ENCODE data around the gene RBM19.

Gene RBM19

GRCh38 chr12:113842699-113843098, 123.4 kb downstream of the RBM19 start:
- H3F3A ChIP-seq (ENCODE audit: insufficient read depth, low read length): no peaks in the 10 kb centered on the region
- no peak overlapping the region for H3K27ac ChIP-seq (ENCODE audit: low read depth, low read length, poor library complexity, severe bottlenecking)
- TF ChIP-seq EZH2 (IDR thresholded peaks at IDR 0.05; ENCODE audit: borderline replicate concordance, low read length) (no peak), CTCF (IDR thresholded peaks at IDR 0.05; ENCODE audit: low read length) (no peak)
- H2AFZ ChIP-seq (ENCODE audit: low read length): no peak overlapping the region
- H3K27me3 ChIP-seq (ENCODE audit: insufficient read depth, low read length): no peaks in the 10 kb centered on the region
- H3K36me3 ChIP-seq (ENCODE audit: insufficient read depth, low read length): no peaks in the 10 kb centered on the region
- no peaks in the 10 kb centered on the region for H3K9me2 ChIP-seq (ENCODE audit: low read depth, low read length)
- H3K4me2 ChIP-seq (ENCODE audit: low read length): no peak overlapping the region
- H3K4me1 ChIP-seq (ENCODE audit: insufficient read depth, low read length, severe bottlenecking): no peaks in the 10 kb centered on the region
- H3K4me3 ChIP-seq (ENCODE audit: low read depth, low read length, poor library complexity, severe bottlenecking): no peak overlapping the region
- no peaks in the 10 kb centered on the region for H3K9me3 ChIP-seq (ENCODE audit: low read length)
- H4K20me1 ChIP-seq (ENCODE audit: insufficient read depth, low read length): no peaks in the 10 kb centered on the region
- no peak overlapping the region for H3K9ac ChIP-seq (ENCODE audit: low read length)
- H3K79me2 ChIP-seq (ENCODE audit: insufficient read depth, low read length): no peaks in the 10 kb centered on the region

GRCh38 chr12:113841786-113842185, 124.3 kb downstream of the RBM19 start:
- H3K9me3 ChIP-seq (ENCODE audit: low read length): no peaks in the 10 kb centered on the region
- H3K79me2 ChIP-seq (ENCODE audit: insufficient read depth, low read length): no peaks in the 10 kb centered on the region
- no peak overlapping the region for H3K4me2 ChIP-seq (ENCODE audit: low read length)
- H2AFZ ChIP-seq (ENCODE audit: low read length): no peak overlapping the region
- no peak overlapping the region for H3K27ac ChIP-seq (ENCODE audit: low read depth, low read length, poor library complexity, severe bottlenecking)
- H3K4me1 ChIP-seq (ENCODE audit: insufficient read depth, low read length, severe bottlenecking): no peaks in the 10 kb centered on the region
- H3K27me3 ChIP-seq (ENCODE audit: insufficient read depth, low read length): no peaks in the 10 kb centered on the region
- no peaks in the 10 kb centered on the region for H3K9me2 ChIP-seq (ENCODE audit: low read depth, low read length)
- no peak overlapping the region for H3K9ac ChIP-seq (ENCODE audit: low read length)
- H3K4me3 ChIP-seq (ENCODE audit: low read depth, low read length, poor library complexity, severe bottlenecking): no peak overlapping the region
- H4K20me1 ChIP-seq (ENCODE audit: insufficient read depth, low read length): no peaks in the 10 kb centered on the region
- no peaks in the 10 kb centered on the region for H3F3A ChIP-seq (ENCODE audit: insufficient read depth, low read length)
- no peak for TF ChIP-seq CTCF (IDR thresholded peaks at IDR 0.05; ENCODE audit: low read length)
- TF ChIP-seq EZH2 (IDR thresholded peaks at IDR 0.05; ENCODE audit: borderline replicate concordance, low read length): no peak
- H3K36me3 ChIP-seq (ENCODE audit: insufficient read depth, low read length): no peaks in the 10 kb centered on the region

GRCh38 chr12:113840401-113841042, 125.6 kb downstream of the RBM19 start:
- no peak overlapping the region for H3K27ac ChIP-seq (ENCODE audit: low read depth, low read length, poor library complexity, severe bottlenecking)
- H3K4me3 ChIP-seq (ENCODE audit: low read depth, low read length, poor library complexity, severe bottlenecking): no peak overlapping the region
- no peaks in the 10 kb centered on the region for H3F3A ChIP-seq (ENCODE audit: insufficient read depth, low read length)
- no peaks in the 10 kb centered on the region for H4K20me1 ChIP-seq (ENCODE audit: insufficient read depth, low read length)
- no peak overlapping the region for H3K4me2 ChIP-seq (ENCODE audit: low read length)
- TF ChIP-seq EZH2 (IDR thresholded peaks at IDR 0.05; ENCODE audit: borderline replicate concordance, low read length) (no peak), CTCF (IDR thresholded peaks at IDR 0.05; ENCODE audit: low read length) (no peak)
- no peak overlapping the region for H3K9ac ChIP-seq (ENCODE audit: low read length)
- H3K4me1 ChIP-seq (ENCODE audit: insufficient read depth, low read length, severe bottlenecking): no peaks in the 10 kb centered on the region
- H3K9me2 ChIP-seq (ENCODE audit: low read depth, low read length): no peaks in the 10 kb centered on the region
- no peaks in the 10 kb centered on the region for H3K27me3 ChIP-seq (ENCODE audit: insufficient read depth, low read length)
- H3K36me3 ChIP-seq (ENCODE audit: insufficient read depth, low read length): no peaks in the 10 kb centered on the region
- H3K79me2 ChIP-seq (ENCODE audit: insufficient read depth, low read length): no peaks in the 10 kb centered on the region
- H2AFZ ChIP-seq (ENCODE audit: low read length): no peak overlapping the region
- no peaks in the 10 kb centered on the region for H3K9me3 ChIP-seq (ENCODE audit: low read length)
